ENCODE results near the gene RILPL1.
"Not testable (repeated sequence)": the region's sequence is repeated elsewhere in the genome, so short reads cannot be mapped to it uniquely, and the experiment has no call there.

RILPL1 gene

GRCh38 chr12:123453165-123453564 is 80.4 kb downstream of the RILPL1 start:
- H3K9me3 ChIP-seq (replicated peaks in 1 of 11), result 0 out of 22 replicates have a peak, but pooled peaks cover 0 to 9% (median 0%) of the 10 kb centered on the region in 11 experiments
- peaks cover 0 to 16% (median 13%) of the 10 kb centered on the region in 10 experiments; a peak in 15 of 20 replicates for H3K4me1 ChIP-seq
- no peak overlapping the region for H3K4me3 ChIP-seq
- no peaks in the 10 kb centered on the region for H4K20me1 ChIP-seq
- no peaks in the 10 kb centered on the region for H3K27me3 ChIP-seq
- no peak overlapping the region for H3K27ac ChIP-seq
- no peak overlapping the region for H3K4me2 ChIP-seq
- no peak overlapping the region for H3K9ac ChIP-seq
- no peak for TF ChIP-seq Cebpa-rat (IDR thresholded peaks at IDR 0.05)
- H3K36me3 ChIP-seq, result no peaks in the 10 kb centered on the region

GRCh38 chr12:123452276-123452550 is 81.3 kb downstream of the RILPL1 start:
- not testable (repeated sequence) for H3K9ac ChIP-seq; H3K9me3 ChIP-seq (replicated peaks in 1 of 11); H3K27me3 ChIP-seq; H3K36me3 ChIP-seq; H3K4me2 ChIP-seq; H3K4me3 ChIP-seq; H4K20me1 ChIP-seq; H3K27ac ChIP-seq
- peaks cover 0 to 24% (median 19%) of the 10 kb centered on the region in 10 experiments; a peak in 15 of 20 replicates for H3K4me1 ChIP-seq

- Histone ChIP-seq H3K27ac (no peak overlapping the region), H3K36me3 (no peaks in the 10 kb centered on the region), H3K9ac (no peak overlapping the region), H4K20me1 (no peaks in the 10 kb centered on the region), H3K4me3 (no peak overlapping the region), H3K27me3 (no peaks in the 10 kb centered on the region), H3K9me3 (replicated peaks in 1 of 11) (0 out of 22 replicates have a peak, but pooled peaks cover 0 to 9% (median 0%) of the 10 kb centered on the region in 11 experiments), H3K4me2 (no peak overlapping the region), H3K4me1 (peaks cover 5 to 39% (median 29%) of the 10 kb centered on the region in 10 experiments)
- no peak for TF ChIP-seq Cebpa-rat (IDR thresholded peaks at IDR 0.05)
Observed at GRCh38 chr12:123450636-123451035, 82.9 kb downstream of the RILPL1 start.

GRCh38 chr12:123449856-123450255 is 83.7 kb downstream of the RILPL1 start:
- Histone ChIP-seq H3K27ac (peak overlapping the region in 5 of 11 experiments; percentile 39 to 70 (median 56); a peak in 10 of 22 replicates), H3K27me3 (no peaks in the 10 kb centered on the region), H3K4me1 (peaks cover 9 to 47% (median 37%) of the 10 kb centered on the region in 10 experiments), H4K20me1 (no peaks in the 10 kb centered on the region), H3K9ac (no peak overlapping the region), H3K4me3 (no peak overlapping the region), H3K36me3 (no peaks in the 10 kb centered on the region), H3K9me3 (replicated peaks in 1 of 11) (0 out of 22 replicates have a peak, but pooled peaks cover 0 to 9% (median 0%) of the 10 kb centered on the region in 11 experiments), H3K4me2 (0 out of 22 replicates have a peak overlapping the region, but pooled peaks of 1 of the 11 experiments have one; percentile 55)
- no peak for TF ChIP-seq Cebpa-rat (IDR thresholded peaks at IDR 0.05)

GRCh38 chr12:123449249-123449733 is 84.2 kb downstream of the RILPL1 start:
- TF ChIP-seq Cebpa-rat (IDR thresholded peaks at IDR 0.05), result no peak
- H3K9ac ChIP-seq, result peak overlapping the region in 3 of 11 experiments; percentile 1 to 23 (median 18); a peak in 2 of 22 replicates
- H3K4me3 ChIP-seq, result no peak overlapping the region
- H3K27me3 ChIP-seq, result no peaks in the 10 kb centered on the region
- H3K4me1 ChIP-seq, result peaks cover 9 to 53% (median 43%) of the 10 kb centered on the region in 10 experiments
- H3K36me3 ChIP-seq, result no peaks in the 10 kb centered on the region
- peak overlapping the region in 10 of 11 experiments; percentile 39 to 70 (median 56); a peak in 20 of 22 replicates for H3K27ac ChIP-seq
- 0 out of 22 replicates have a peak, but pooled peaks cover 0 to 9% (median 0%) of the 10 kb centered on the region in 11 experiments for H3K9me3 ChIP-seq (replicated peaks in 1 of 11)
- H4K20me1 ChIP-seq, result no peaks in the 10 kb centered on the region
- peak overlapping the region in 5 of 11 experiments; percentile 43 to 72 (median 49); a peak in 10 of 22 replicates for H3K4me2 ChIP-seq

- no peak for TF ChIP-seq Cebpa-rat (IDR thresholded peaks at IDR 0.05)
- no peak overlapping the region for H3K4me3 ChIP-seq
- no peaks in the 10 kb centered on the region for H3K27me3 ChIP-seq
- H3K9me3 ChIP-seq (replicated peaks in 1 of 11), result peaks cover 0 to 16% (median 0%) of the 10 kb centered on the region in 11 experiments; a peak in 1 of 22 replicates
- peak overlapping the region in 10 of 11 experiments; percentile 49 to 91 (median 70); a peak in 18 of 22 replicates for H3K4me2 ChIP-seq
- H3K9ac ChIP-seq, result peak overlapping the region in 10 of 11 experiments; percentile 1 to 66 (median 52); a peak in 14 of 22 replicates
- peaks cover 18 to 82% (median 69%) of the 10 kb centered on the region in 10 experiments for H3K4me1 ChIP-seq
- H3K36me3 ChIP-seq, result no peaks in the 10 kb centered on the region
- H4K20me1 ChIP-seq, result no peaks in the 10 kb centered on the region
- H3K27ac ChIP-seq, result peak overlapping the region in 9 of 11 experiments; percentile 47 to 85 (median 64); a peak in 17 of 22 replicates
Observed at GRCh38 chr12:123446333-123446713, 87.2 kb downstream of the RILPL1 start.

- Histone ChIP-seq H3K27me3 (no peaks in the 10 kb centered on the region), H3K9ac (peak overlapping the region in 10 of 11 experiments; percentile 1 to 66 (median 52); a peak in 15 of 22 replicates), H3K4me2 (peak overlapping the region; percentile 28 to 91 (median 62); a peak in 21 of 22 replicates), H3K4me3 (0 out of 20 replicates have a peak overlapping the region, but pooled peaks of 1 of the 10 experiments have one; percentile 5), H3K36me3 (no peaks in the 10 kb centered on the region), H3K4me1 (peaks cover 18 to 88% (median 69%) of the 10 kb centered on the region in 10 experiments), H3K27ac (peak overlapping the region in 10 of 11 experiments; percentile 40 to 85 (median 62); a peak in 18 of 22 replicates), H4K20me1 (no peaks in the 10 kb centered on the region), H3K9me3 (replicated peaks in 1 of 11) (peaks cover 0 to 16% (median 0%) of the 10 kb centered on the region in 11 experiments; a peak in 1 of 22 replicates)
- no peak for TF ChIP-seq Cebpa-rat (IDR thresholded peaks at IDR 0.05)
Observed at GRCh38 chr12:123445388-123446332, 87.9 kb downstream of the RILPL1 start.

GRCh38 chr12:123444092-123445026 is 89.2 kb downstream of the RILPL1 start:
- H3K36me3 ChIP-seq, result no peaks in the 10 kb centered on the region
- peak overlapping the region in 8 of 11 experiments; percentile 2 to 85 (median 74); a peak in 16 of 22 replicates for H3K27ac ChIP-seq
- peak overlapping the region in 2 of 11 experiments; percentile 28 to 59; a peak in 2 of 22 replicates for H3K9ac ChIP-seq
- peaks cover 0 to 16% (median 0%) of the 10 kb centered on the region in 11 experiments; a peak in 1 of 22 replicates for H3K9me3 ChIP-seq (replicated peaks in 1 of 11)
- TF ChIP-seq Cebpa-rat (IDR thresholded peaks at IDR 0.05), result no peak
- H3K4me2 ChIP-seq, result peak overlapping the region in 9 of 11 experiments; percentile 20 to 91 (median 77); a peak in 16 of 22 replicates
- no peak overlapping the region for H3K4me3 ChIP-seq
- H4K20me1 ChIP-seq, result no peaks in the 10 kb centered on the region
- peaks cover 18 to 87% (median 68%) of the 10 kb centered on the region in 10 experiments for H3K4me1 ChIP-seq
- no peaks in the 10 kb centered on the region for H3K27me3 ChIP-seq
